Tibial nerve (tissue), 4 donors: ENCODE results near the gene CUL1. TPM values are rescaled to one million over a fixed set of nuclear protein-coding genes. Genes with fewer than 3 reads are reported as not detected.

Experiments used
- DNase-seq, 2 donors: peaks; one replicate each; pipeline ENCODE4 v3.0.0-alpha.2; 2019; ENCODE audit warnings: low spot score in 2 of 2
- H3K27ac ChIP-seq, 4 donors: fragments of 200-600 bp; sonication (generic) in 3 of 4; one replicate each; pipeline ENCODE4 v1.5.1; 2017 to 2019; ENCODE audit warnings: mild to moderate bottlenecking in 1 of 4
- H3K27me3 ChIP-seq, 2 donors: fragments of 200-600 bp; sonication (generic) in 1 of 2; one replicate each; pipeline versions ENCODE4 v1.5.1 to v1.6.0; 2017 to 2019
- H3K36me3 ChIP-seq, 3 donors: fragments of 200-600 bp; sonication (generic); one replicate each; pipeline ENCODE4 v1.5.1; 2018 to 2019
- H3K4me1 ChIP-seq, 4 donors: fragments of 200-600 bp; sonication (generic) in 3 of 4; one replicate each; pipeline ENCODE4 v1.5.1; 2017 to 2019
- H3K4me3 ChIP-seq, 4 donors: fragments of 200-600 bp; sonication (generic) in 3 of 4; one replicate each; pipeline ENCODE4 v1.5.1; 2017 to 2019; ENCODE audit warnings: mild to moderate bottlenecking in 1 of 4, moderate library complexity in 1 of 4
- H3K9me3 ChIP-seq, 4 donors: fragments of 200-600 bp; sonication (generic) in 3 of 4; one replicate each; pipeline ENCODE4 v1.5.1; 2017 to 2019
- CTCF ChIP-seq, 5 experiments: fragments of 200-600 bp in 3 of 5; fragments of 450-650 bp in 2 of 5; sonication (generic) in 3 of 5; IDR thresholded peaks; one replicate each; pipeline ENCODE4 v1.5.1; 2016 to 2019; ENCODE audit warnings: antibody characterized with exemption in 5 of 5, mild to moderate bottlenecking in 3 of 5, moderate library complexity in 2 of 5
- EP300 ChIP-seq, 2 donors: sonication (generic); formaldehyde crosslinking; IDR thresholded peaks; one replicate each; pipeline ENCODE4 v1.6.1; 2017; ENCODE audit warnings: antibody characterized with exemption in 2 of 2, mild to moderate bottlenecking in 1 of 2
- POLR2A ChIP-seq, 2 donors: fragments of 450-650 bp; IDR thresholded peaks; one replicate each; pipeline ENCODE4 v1.6.1; 2017; ENCODE audit warnings: antibody characterized with exemption in 2 of 2, mild to moderate bottlenecking in 2 of 2, moderate library complexity in 2 of 2
- WGBS, 2 donors: methylation state at CpG; one replicate each; pipeline ENCODE4 v1.1.5; 2018; 5-methylcytosine and 5-hydroxymethylcytosine counted together
- total RNA-seq, 4 donors: library from RNA; depleted of rRNA; stranded (reverse); fragments of >200 nt; gene quantifications; one replicate each; pipeline ENCODE4 v1.1.0, GENCODE V29; 2016

The CUL1 gene
- total RNA-seq, 4 donors from 2014 or later: 37.1 to 45.9 (median 41.8) TPM

GRCh38 chr7:148670807-148671206 is 27.9 kb upstream of the CUL1 start:
- no peaks in the 10 kb centered on the region for H3K36me3 ChIP-seq
- TF ChIP-seq EP300 (IDR thresholded peaks at IDR 0.05) (no peak), CTCF (IDR thresholded peaks at IDR 0.05) (no peak), POLR2A (IDR thresholded peaks at IDR 0.05) (no peak)
- no peak for DNase-seq
- no peak overlapping the region for H3K4me3 ChIP-seq
- no peak overlapping the region for H3K27ac ChIP-seq
- WGBS, 2 donors: 56 to 64% methylated on average over 4 of the region's 4 CpGs
- H3K9me3 ChIP-seq: peaks cover 0 to 3% (median 0%) of the 10 kb centered on the region in 4 donors
- no peaks in the 10 kb centered on the region for H3K4me1 ChIP-seq
- no peaks in the 10 kb centered on the region for H3K27me3 ChIP-seq

- TF ChIP-seq EP300 (IDR thresholded peaks at IDR 0.05): no peak
- no peak for TF ChIP-seq POLR2A (IDR thresholded peaks at IDR 0.05)
- TF ChIP-seq CTCF (IDR thresholded peaks at IDR 0.05): no peak
- H3K9me3 ChIP-seq: peaks cover 0 to 3% (median 0%) of the 10 kb centered on the region in 4 donors
- WGBS, 2 donors: 93 to 94% methylated on average over 2 of the region's 2 CpGs
- no peak for DNase-seq
- no peak overlapping the region for H3K27ac ChIP-seq
- H3K36me3 ChIP-seq: no peaks in the 10 kb centered on the region
- no peaks in the 10 kb centered on the region for H3K4me1 ChIP-seq
- no peaks in the 10 kb centered on the region for H3K27me3 ChIP-seq
- no peak overlapping the region for H3K4me3 ChIP-seq
Observed at GRCh38 chr7:148672041-148672440, 26.7 kb upstream of the CUL1 start.

GRCh38 chr7:148674689-148675088 is 24.0 kb upstream of the CUL1 start:
- H3K4me3 ChIP-seq: no peak overlapping the region
- 81 to 87% methylated on average over 5 of the region's 5 CpGs for WGBS, 2 donors
- H3K27ac ChIP-seq: no peak overlapping the region
- TF ChIP-seq EP300 (IDR thresholded peaks at IDR 0.05) (no peak), CTCF (IDR thresholded peaks at IDR 0.05) (no peak), POLR2A (IDR thresholded peaks at IDR 0.05) (no peak)
- H3K36me3 ChIP-seq: no peaks in the 10 kb centered on the region
- no peaks in the 10 kb centered on the region for H3K4me1 ChIP-seq
- H3K9me3 ChIP-seq: peaks cover 0 to 3% (median 0%) of the 10 kb centered on the region in 4 donors
- DNase-seq: no peak
- H3K27me3 ChIP-seq: no peaks in the 10 kb centered on the region

GRCh38 chr7:148676291-148676690 is 22.4 kb upstream of the CUL1 start:
- Histone ChIP-seq H3K4me3 (no peak overlapping the region), H3K27ac (no peak overlapping the region), H3K9me3 (peaks cover 0 to 3% (median 0%) of the 10 kb centered on the region in 4 donors), H3K4me1 (no peaks in the 10 kb centered on the region), H3K27me3 (no peaks in the 10 kb centered on the region), H3K36me3 (no peaks in the 10 kb centered on the region)
- DNase-seq: no peak
- TF ChIP-seq CTCF (IDR thresholded peaks at IDR 0.05): no peak
- TF ChIP-seq POLR2A (IDR thresholded peaks at IDR 0.05): no peak
- TF ChIP-seq EP300 (IDR thresholded peaks at IDR 0.05): no peak
- WGBS, 2 donors: 93% methylated on average over 3 of the region's 3 CpGs

GRCh38 chr7:148681821-148682220 is 16.9 kb upstream of the CUL1 start:
- Histone ChIP-seq H3K27me3 (no peaks in the 10 kb centered on the region), H3K36me3 (no peaks in the 10 kb centered on the region), H3K4me1 (no peaks in the 10 kb centered on the region), H3K4me3 (no peak overlapping the region), H3K27ac (no peak overlapping the region), H3K9me3 (peaks cover 0 to 8% (median 3%) of the 10 kb centered on the region in 4 donors)
- 94 to 95% methylated on average over 4 of the region's 4 CpGs for WGBS, 2 donors
- no peak for DNase-seq
- no peak for TF ChIP-seq CTCF (IDR thresholded peaks at IDR 0.05)
